GM18861 (cell line): Measurements from ENCODE around the gene GARIN6.
"Not testable (repeated sequence)": the region's sequence is repeated elsewhere in the genome, so short reads cannot be mapped to it uniquely, and the experiment has no call there.

Experiments
- ATAC-seq: cut with Tn5 transposase; IDR thresholded peaks from one replicate; pipeline ENCODE4 v1.9.1; 2021; ENCODE audit not compliant: unreplicated experiment

The GARIN6 gene

DNA sequence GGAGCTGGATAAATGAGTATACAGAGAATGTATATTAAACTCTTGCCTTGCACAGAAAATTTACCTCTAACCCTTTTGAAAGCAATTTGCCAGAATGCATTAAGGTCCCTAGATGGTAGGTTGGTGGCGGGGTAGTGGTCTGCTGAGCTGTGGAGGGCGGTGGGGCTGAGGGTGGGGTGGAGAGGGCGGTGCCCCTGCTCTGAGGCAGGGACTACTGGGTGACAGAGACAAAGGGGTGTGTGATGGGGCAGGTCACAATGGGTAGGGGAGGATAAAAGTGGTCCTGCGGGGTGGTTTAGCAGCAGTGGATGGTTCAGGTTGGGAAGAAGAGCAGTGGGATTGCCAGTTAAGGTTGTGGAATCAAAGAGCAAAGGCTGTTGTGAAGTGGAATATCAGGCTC is at the start of gene GARIN6:
TSS of gene GARIN6 (plus strand) at position 301 of the 400 bp plus-strand sequence. CDS start 422 bp downstream, outside the sequence.
- no peak for ATAC-seq

DNA sequence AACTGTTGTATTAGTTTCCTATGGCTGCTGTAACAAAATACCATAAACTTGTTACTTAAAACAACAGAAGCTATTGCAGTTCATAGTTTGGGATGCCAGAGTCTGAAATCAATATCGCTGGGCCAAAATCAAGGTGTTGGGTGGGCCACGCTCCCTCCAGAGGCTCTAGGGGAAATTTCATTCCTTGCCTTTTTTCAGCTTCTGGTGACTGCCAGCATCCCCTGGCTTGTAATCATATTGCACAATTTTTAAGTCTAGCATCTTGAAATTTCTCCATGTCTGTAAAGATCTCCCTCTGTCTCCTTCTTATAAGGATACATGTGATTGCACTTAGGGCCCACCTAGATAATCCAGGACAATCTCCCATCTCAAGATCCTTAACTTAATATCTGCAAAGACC is 48.8 kb upstream of the GARIN6 start:
- ATAC-seq = no peak

DNA sequence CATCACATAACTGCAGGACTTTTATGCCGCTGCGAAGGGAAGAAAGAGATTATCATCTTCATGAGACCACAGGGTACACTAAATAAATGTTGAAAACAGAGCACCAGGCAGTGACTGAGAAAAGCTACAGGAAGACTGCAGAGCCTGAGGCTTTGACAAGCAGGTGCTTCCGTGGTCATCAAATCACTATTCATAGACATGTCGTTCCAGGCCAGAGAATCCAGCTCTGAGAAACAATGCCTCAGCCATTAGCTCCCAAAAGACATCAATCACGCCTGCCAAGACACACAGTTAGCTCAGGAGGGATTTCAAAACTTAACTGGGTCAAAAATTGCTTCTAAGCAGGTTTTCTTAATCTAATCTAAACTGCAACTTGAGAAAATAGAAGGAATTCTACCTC is 47.2 kb upstream of the GARIN6 start:
- peak; percentile 99 for ATAC-seq

DNA sequence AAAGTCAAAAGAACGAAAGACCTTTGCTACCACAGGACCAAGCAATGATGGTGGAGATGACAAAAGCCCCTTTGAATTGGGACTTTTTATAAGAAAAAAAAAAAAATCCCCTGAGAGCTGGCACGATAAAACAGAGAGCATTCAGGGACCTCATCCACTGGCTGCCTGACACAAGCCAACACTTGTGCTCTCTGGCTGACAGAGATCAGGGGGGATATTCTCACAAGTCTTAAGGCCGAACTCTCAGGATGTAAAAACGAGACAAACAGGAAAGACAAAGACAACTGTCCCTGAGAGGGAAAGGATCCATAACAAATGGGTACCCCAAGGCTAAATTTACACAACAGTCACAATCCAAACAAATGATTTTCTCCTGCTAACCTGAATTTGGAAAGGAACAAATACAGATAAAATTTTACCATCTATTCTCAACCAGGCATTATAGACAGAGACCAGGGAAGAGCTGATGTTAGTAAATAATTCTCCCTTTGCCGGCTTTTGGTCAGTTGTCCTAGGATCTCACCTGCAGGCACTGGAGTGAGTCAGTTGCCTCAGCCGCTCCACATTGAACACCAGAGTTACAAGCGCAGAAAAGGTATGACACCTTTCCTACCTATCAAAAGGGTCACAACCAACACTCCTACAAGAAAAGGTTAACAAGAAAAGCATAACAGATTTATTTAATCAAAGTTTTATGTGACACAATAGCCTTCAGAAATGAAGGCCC is 37.9 kb upstream of the GARIN6 start:
- ATAC-seq = no peak

DNA sequence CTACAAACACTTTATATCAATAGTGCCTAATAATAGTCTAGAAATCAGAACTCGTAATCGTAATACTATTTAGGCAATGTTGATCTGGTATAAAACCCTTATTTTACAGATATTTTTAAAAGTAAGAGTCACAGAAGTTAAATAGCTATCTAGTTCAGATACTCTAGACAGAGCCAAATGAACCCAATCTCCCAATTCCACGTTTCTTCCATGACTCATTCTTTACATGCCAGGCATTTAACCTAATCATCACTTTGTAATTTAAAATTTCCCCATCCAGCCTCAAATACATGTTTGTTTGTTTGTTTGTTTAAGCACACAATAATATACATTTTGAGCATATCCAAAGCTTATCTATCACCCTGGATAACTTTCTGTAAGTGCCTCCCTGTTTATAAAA is 36.4 kb upstream of the GARIN6 start:
- no peak for ATAC-seq

DNA sequence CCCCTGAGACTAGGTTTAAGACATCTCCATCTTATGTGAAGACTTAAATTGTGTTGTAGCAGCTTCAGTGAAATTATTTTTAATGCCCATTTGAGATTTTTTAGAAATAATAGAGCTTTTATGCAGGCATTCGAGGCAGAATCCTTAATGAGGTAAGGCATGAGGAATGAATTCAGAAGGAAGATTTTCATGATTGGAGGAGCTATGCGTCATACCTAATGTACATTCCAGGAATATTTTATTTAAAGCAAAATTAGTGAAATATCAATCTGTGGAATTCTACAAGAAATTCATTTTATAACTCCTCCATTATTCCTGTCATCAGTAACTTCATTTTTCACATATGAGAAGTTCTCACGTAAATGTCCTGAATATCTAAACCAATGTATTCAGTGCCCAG is 36.0 kb upstream of the GARIN6 start:
- ATAC-seq = no peak

DNA sequence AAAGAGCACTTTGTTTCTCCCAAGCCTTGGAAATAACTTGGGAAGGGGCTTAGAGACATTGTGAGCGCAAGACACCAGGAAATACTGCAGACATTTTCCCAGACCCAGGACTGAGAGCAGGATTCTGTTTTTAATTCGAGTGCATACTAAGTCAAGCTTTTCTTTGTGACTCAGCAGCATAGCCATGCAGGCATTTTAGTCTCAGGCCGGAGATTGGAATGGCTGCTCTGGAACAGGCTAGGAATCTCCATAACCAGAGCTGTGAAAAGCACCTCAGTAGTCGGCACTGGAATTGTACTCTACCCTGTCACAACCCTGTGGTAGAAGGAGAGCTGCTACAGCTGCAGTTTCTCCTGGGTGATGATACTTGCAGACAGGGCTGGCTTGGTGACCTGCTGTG is 28.9 kb upstream of the GARIN6 start:
- no peak for ATAC-seq

DNA sequence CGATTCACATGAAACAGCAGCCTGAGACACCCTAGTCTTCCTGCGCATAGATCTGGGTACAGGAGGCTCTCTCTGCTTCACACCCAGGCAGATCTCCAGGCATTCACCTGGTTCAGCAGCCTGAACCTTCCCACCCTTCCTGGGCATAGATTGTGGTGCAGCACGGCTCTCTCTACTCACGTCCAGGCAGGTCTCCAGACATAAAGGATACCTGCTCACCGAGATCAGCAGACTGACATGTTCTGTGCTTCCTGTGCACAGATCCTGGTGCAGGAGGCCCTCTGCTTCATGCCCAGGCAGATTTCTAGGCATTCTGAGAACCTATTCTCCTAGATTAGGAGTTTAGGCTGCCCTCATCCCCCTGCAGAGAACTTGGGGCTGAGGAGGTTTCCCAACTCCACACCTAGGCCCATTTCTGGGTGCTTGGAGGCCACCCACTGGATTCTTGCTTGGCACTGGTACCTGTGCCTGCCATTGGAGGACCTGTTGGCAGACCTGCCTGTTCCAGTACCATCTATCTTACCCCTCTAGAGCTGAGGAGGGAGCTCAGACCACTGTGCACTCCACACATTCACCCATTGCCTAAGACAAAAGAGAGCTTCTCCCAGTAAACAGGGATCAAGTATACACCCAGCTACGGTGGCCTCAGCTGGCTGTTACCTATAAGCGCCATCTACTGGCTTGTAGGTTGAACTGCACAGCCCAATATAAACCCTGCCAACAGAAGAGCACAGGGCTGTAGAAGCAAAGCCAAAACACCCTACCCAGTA is 28.0 kb upstream of the GARIN6 start:
- peak; percentile 91 for ATAC-seq

DNA sequence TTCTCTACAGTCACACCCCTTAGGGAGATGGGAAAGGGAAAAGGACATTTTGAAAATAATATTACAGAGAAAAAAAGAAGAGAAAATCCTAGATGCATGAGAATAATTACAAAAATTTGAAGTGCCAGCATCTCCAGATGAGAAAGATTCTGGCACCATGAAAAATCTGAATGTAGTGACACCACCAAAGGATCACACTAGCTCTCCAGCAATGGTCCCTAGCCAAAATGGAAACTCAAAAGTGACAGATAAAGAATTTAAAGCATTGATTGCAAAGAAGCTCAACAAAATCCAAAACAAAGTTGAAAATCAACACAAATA is 27.4 kb upstream of the GARIN6 start:
- no peak for ATAC-seq

DNA sequence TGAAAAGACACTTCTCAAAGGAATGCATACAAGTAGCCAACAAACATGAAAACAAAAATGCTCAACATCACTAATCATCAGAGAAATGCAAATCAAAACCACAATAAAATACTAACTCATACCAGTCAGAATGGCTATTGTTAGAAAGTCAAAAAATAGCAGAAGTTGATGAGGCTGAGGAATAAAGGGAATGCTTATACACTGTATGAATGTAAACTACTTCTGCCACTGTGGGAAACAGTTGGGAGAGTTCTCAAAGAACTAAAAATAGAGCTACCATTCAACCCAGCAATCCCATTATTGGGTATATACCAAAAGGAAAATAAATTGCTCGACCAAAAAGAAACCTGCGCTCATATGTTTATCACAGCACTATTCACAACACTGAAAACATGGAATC is 23.0 kb upstream of the GARIN6 start:
- ATAC-seq = not testable (repeated sequence)

DNA sequence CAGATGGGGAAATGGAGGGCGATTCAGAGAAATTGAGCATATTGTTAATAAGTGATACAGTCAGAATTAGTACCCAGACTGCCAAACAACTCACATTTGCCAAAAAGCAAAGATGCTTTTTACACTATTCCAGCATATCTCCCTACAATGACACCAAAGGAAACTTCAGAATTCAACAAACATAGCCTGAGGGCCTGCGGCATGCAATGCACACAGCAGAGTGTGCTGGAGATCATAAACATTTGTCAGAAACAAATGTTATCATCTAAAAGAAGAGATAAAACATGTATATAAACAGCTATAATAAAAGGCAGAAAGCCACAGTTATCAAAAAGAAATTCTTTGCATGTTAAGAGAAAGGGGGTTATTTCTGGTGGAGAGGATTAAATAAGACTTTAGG is 20.1 kb upstream of the GARIN6 start:
- ATAC-seq = no peak

DNA sequence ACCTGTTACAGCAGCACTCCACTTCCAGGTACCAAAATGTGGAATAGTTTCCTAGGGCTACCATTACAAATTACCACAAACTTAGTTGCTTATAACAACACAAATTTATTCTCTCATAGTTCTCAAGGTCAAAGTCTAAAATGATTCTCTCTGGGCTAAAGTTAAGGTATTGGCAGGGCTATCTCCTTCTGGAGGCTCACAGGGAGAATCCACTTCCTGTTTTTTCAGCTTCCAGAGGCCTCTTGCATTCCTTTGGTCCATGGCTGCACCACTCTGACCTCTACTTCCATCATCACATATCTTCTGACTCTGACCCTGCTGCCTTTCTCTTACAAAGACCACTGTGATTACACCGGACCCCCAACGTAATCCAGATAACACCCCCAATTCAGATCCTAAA is 2.9 kb upstream of the GARIN6 start:
- no peak for ATAC-seq

DNA sequence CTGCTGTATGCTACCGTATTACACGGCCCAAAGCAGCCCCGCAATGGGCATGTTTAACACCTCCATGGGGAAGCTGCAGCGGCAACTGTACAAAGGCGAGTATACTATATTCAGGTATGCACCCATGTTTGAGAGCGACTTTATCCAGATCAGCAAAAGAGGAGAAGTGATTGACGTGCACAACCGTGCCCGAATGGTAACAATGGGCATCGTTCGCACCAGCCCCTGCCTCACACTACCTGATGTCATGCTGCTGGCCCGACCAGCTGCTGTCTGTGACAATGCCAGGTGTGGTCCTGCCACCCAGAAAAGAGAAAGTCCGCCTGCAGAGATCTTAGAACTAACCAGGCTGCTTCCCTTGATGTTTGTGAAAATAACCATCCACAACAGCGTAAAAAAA is 630 bp downstream of the GARIN6 start:
- no peak for ATAC-seq

DNA sequence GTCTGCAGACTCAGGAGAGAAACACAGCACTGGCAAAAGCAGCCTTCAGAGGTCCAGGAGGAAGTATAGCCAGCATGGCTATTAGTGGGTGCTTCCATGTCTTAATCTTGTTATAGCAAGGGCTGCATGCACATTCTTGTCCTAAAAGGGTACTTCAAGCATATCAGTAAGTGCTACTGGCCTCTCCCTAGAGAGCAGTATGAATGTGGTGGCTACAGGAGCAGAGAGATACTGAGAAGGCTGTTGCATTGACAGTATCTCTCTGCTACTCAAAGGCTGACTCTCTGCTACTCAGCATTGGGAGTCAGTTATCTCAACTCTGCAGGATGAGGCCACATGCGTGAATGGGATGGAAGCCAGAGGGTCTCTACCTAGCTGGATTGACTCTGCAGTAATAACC is 2.0 kb downstream of the GARIN6 start:
- no peak for ATAC-seq

DNA sequence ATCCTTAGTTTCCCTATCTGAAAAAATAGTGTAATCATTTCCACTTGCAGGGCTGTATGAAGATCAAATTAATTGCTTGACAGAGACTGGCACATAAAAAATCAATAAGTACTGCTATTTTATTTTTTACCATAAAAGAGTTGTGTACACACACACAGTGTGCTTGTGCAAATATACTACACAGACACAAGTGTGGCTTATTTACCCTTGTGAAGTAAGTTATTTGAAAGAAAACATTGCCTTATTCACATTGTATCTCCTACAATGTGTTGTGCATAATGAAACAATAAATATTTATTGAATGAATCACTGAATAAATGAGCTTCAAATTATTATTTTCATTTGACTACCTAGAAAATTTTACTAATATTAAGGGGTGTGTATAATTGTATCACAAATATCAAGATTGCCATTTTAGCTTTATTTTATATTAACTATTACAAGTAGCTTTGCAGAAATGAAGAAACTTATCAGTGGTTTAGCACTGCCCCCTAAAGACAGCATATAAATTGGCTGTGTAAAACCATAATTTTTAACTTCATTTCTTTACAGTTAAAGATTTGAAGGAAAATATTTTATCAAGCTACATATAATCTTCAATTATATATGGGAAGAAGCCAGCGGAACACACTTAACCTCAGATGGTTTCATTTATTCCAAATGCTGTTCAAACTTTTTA is 11.3 kb downstream of the GARIN6 start:
- no peak for ATAC-seq

DNA sequence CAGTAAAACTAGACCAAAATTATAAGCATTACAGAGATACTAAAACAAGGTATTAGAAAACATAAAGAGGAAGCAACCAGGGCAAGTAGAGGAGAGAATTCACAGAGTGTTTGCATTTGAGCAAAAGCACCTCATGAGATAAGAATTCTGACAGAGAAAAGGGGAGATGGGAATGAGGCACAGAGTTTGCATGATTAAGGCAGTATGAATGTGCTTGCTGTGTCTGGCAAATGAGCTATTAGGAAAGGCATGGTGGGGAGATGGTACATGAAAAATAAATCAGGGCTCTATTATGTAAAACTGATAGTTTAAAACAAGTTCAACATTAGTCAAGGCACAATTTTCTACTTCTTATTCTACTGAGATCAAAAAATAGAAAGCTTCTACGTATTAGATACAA is 23.1 kb downstream of the GARIN6 start:
- no peak for ATAC-seq

DNA sequence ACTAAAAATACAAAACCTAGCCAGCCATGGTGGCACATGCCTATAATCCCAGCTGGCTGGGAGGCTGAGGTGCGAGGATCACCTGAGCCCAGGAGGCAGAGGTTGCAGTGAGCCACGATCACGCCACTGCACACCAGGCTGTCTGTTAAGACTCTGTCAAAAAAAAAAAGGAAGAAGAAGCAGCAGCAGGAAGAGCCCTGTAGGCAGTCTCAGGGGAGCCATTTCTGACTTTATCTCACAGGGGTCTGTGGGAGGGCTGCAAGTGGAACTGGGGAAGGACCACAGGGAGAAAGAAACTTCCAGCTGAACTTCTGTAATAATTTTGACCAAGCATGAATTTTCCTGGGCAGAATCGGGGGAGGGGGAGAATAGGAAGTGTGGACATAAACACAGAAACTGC is 32.7 kb downstream of the GARIN6 start:
- ATAC-seq = no peak

DNA sequence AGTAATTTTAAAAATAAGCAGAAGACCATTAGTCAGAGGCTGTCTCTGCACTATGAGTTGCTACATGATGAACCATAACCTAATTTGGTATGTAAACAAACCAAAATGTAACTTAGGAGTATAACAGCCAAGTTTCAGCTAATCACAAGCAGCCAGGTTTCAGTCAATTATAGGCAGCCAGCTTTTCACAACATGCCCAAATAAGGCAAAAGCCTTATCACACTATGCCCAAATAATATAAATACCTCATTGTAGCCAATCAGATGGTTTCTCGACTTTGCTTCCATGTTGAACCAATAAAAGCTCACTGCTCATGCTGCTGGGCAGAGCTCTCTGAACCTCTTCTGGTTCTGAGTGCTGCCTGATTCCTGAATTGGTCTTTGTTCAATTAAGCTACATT is 38.6 kb downstream of the GARIN6 start:
- no peak for ATAC-seq

DNA sequence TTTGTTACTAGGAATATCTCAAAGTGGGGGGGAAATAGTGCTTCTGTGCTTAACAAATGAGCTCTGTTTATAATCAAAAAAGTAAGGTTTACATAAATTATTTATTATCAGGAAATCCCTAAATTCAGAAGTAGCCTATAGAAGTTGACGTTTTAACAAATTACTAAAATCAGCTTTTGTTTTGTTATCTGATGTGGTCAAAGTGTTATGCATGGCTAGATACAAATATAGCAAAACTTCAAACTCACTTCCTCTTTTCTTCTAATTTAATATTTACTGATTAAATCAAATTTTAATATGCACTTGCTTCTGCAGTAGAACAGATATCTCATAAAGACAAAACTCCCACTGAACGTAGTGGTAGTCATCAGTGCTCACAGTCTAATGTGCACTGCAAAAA is 47.5 kb downstream of the GARIN6 start:
- peak; percentile 77 for ATAC-seq
